Transverse colon (tissue), 4 donors: ENCODE measurements around the gene CAVIN1.

Source experiments
- CTCF ChIP-seq, 5 experiments: fragments of 200-600 bp in 3 of 5; fragments of 450-650 bp in 2 of 5; sonication (generic) in 3 of 5; IDR thresholded peaks; 1 replicate in 2 of 5; 2 replicates in 3 of 5; pipeline ENCODE4 v1.5.1; 2016 to 2017; ENCODE audit warnings: antibody characterized with exemption in 5 of 5, inconsistent platforms in 3 of 5, mild to moderate bottlenecking in 2 of 5, moderate library complexity in 1 of 5
- POLR2A ChIP-seq: fragments of 450-650 bp; IDR thresholded peaks from one replicate; pipeline ENCODE4 v1.6.1; 2016; ENCODE audit warnings: antibody characterized with exemption, mild to moderate bottlenecking, moderate library complexity
- POLR2AphosphoS5 ChIP-seq, 3 donors: sonication (generic); formaldehyde crosslinking; IDR thresholded peaks; one replicate each; pipeline ENCODE4 v1.6.1; 2016; ENCODE audit warnings: antibody characterized with exemption in 3 of 3

- TF ChIP-seq POLR2AphosphoS5 (IDR thresholded peaks at IDR 0.05), result peak in 1 of 3 donors; percentile 9
- TF ChIP-seq CTCF (IDR thresholded peaks at IDR 0.05), result no peak
- TF ChIP-seq POLR2A, result no peak
Measured at GRCh38 chr17:42402117-42402516, 20.9 kb downstream of the CAVIN1 start.
